Pons (tissue), 1 donor: ENCODE data around the gene ERVK3-1.
A peak's percentile ranks its signal among the peaks of the same experiment; 100 is the strongest.
"Not testable (repeated sequence)": the region's sequence is repeated elsewhere in the genome, so short reads cannot be mapped to it uniquely, and the experiment has no call there.

Source experiments
- DNase-seq: peaks from one replicate; pipeline ENCODE4 v3.0.0-alpha.2; 2016; ENCODE audit warnings: low spot score

The ERVK3-1 gene

GRCh38 chr19:58305065-58305931 is at the start of gene ERVK3-1:
TSS of gene ERVK3-1 (plus strand) at chr19:58305377. CDS start at chr19:58312169, 6,792 bp downstream.
- peak; percentile 98 for DNase-seq

GRCh38 chr19:58258259-58258658 is 46.9 kb upstream of the ERVK3-1 start:
- not testable (repeated sequence) for DNase-seq

- no peak for DNase-seq
Observed at GRCh38 chr19:58261600-58261967, 43.6 kb upstream of the ERVK3-1 start.

GRCh38 chr19:58261968-58262921 is 42.9 kb upstream of the ERVK3-1 start:
- no peak for DNase-seq

- DNase-seq = no peak
Observed at GRCh38 chr19:58262922-58263296, 42.3 kb upstream of the ERVK3-1 start.

GRCh38 chr19:58265100-58265499 is 40.1 kb upstream of the ERVK3-1 start:
- no peak for DNase-seq

- DNase-seq = no peak
Observed at GRCh38 chr19:58268344-58268743, 36.8 kb upstream of the ERVK3-1 start.

GRCh38 chr19:58274771-58275201 is 30.4 kb upstream of the ERVK3-1 start:
- peak; percentile 11 for DNase-seq

GRCh38 chr19:58275564-58275963 is 29.6 kb upstream of the ERVK3-1 start:
- no peak for DNase-seq

GRCh38 chr19:58277197-58277596 is 28.0 kb upstream of the ERVK3-1 start:
- DNase-seq = no peak

GRCh38 chr19:58277748-58278540 is 27.2 kb upstream of the ERVK3-1 start:
- DNase-seq = no peak

GRCh38 chr19:58278541-58279041 is 26.6 kb upstream of the ERVK3-1 start, which contains the start of gene ZNF8:
TSS of gene ZNF8 (plus strand) at chr19:58278955. CDS start at chr19:58279082, 127 bp downstream.
- DNase-seq = peak; percentile 96

GRCh38 chr19:58279042-58279924 is 25.9 kb upstream of the ERVK3-1 start:
- DNase-seq = peak; percentile 31

GRCh38 chr19:58279925-58280316 is 25.3 kb upstream of the ERVK3-1 start:
- DNase-seq = no peak

- no peak for DNase-seq
Observed at GRCh38 chr19:58284199-58284598, 21.0 kb upstream of the ERVK3-1 start.

- no peak for DNase-seq
Observed at GRCh38 chr19:58291943-58292342, 13.2 kb upstream of the ERVK3-1 start.

GRCh38 chr19:58294743-58295374 is 10.3 kb upstream of the ERVK3-1 start:
- no peak for DNase-seq

GRCh38 chr19:58296104-58296503 is 9.1 kb upstream of the ERVK3-1 start:
- no peak for DNase-seq

- DNase-seq = no peak
Observed at GRCh38 chr19:58300620-58301019, 4.6 kb upstream of the ERVK3-1 start.

- no peak for DNase-seq
Observed at GRCh38 chr19:58304255-58304654, 922 bp upstream of the ERVK3-1 start.
